ENCODE data around the gene PSMA5. TPM values are rescaled to one million over a fixed set of nuclear protein-coding genes. Genes with fewer than 3 reads are reported as not detected.

The PSMA5 gene
- total RNA-seq, 1 experiment from 2014 or later, result 150 TPM

- POLR2A ChIA-PET, result no interaction called here
- no peak overlapping the region for H3K27ac Mint-ChIP-seq
- CTCF ChIA-PET, result no interaction called here
- no peaks in the 10 kb centered on the region for H3K4me1 Mint-ChIP-seq
- DNase-seq (ENCODE audit: low spot score), result no peak
- no peak for ATAC-seq
- peaks cover 6% of the 10 kb centered on the region; the same call in 1 of the 2 replicates for H3K36me3 Mint-ChIP-seq
- H3K27me3 Mint-ChIP-seq (ENCODE audit: low read depth), result peaks cover 4% of the 10 kb centered on the region
- TF ChIP-seq NFYB (CRISPR knock-in tag; conservative IDR thresholded peaks at IDR 0.05; ENCODE audit: low read depth), result no peak
- TF ChIP-seq ZNF232 (CRISPR knock-in tag; IDR thresholded peaks at IDR 0.05), result no peak
- no peak for TF ChIP-seq ARID4B (CRISPR knock-in tag; IDR thresholded peaks at IDR 0.05; ENCODE audit: borderline replicate concordance)
- no peak for TF ChIP-seq ESRRA (CRISPR knock-in tag; IDR thresholded peaks at IDR 0.05; ENCODE audit: borderline replicate concordance)
- TF ChIP-seq ZNF263 (CRISPR knock-in tag; IDR thresholded peaks at IDR 0.05; ENCODE audit: low read depth), result no peak
- no peak for TF ChIP-seq HMGXB4 (CRISPR knock-in tag; IDR thresholded peaks at IDR 0.05)
- H3K4me3 Mint-ChIP-seq, result no peak overlapping the region
- peaks cover 37% of the 10 kb centered on the region for H3K9me3 Mint-ChIP-seq
Observed at GRCh38 chr1:109433322-109433721, 7.1 kb upstream of the PSMA5 start.

- H3K27me3 Mint-ChIP-seq (ENCODE audit: low read depth), result peaks cover 4% of the 10 kb centered on the region
- DNase-seq (ENCODE audit: low spot score) (no peak), ATAC-seq (no peak)
- ChIA-PET POLR2A (no interaction called here), CTCF (no interaction called here)
- no peak overlapping the region for H3K4me3 Mint-ChIP-seq
- peaks cover 4% of the 10 kb centered on the region for H3K4me1 Mint-ChIP-seq
- H3K9me3 Mint-ChIP-seq, result peaks cover 37% of the 10 kb centered on the region
- H3K36me3 Mint-ChIP-seq, result peaks cover 6% of the 10 kb centered on the region; the same call in 1 of the 2 replicates
- no peak for TF ChIP-seq ZNF416 (CRISPR knock-in tag; IDR thresholded peaks at IDR 0.05)
- no peak for TF ChIP-seq ZBTB21 (CRISPR knock-in tag; IDR thresholded peaks at IDR 0.05; ENCODE audit: borderline replicate concordance)
- TF ChIP-seq FOXP1 (CRISPR knock-in tag; IDR thresholded peaks at IDR 0.05; ENCODE audit: borderline replicate concordance), result no peak
- no peak overlapping the region for H3K27ac Mint-ChIP-seq
Observed at GRCh38 chr1:109432336-109432735, 6.1 kb upstream of the PSMA5 start.

GRCh38 chr1:109427171-109427467, 871 bp upstream of the PSMA5 start:
- H3K9me3 Mint-ChIP-seq, result no peaks in the 10 kb centered on the region
- peaks cover 27% of the 10 kb centered on the region for H3K4me1 Mint-ChIP-seq

More at GRCh38 chr1:109427171-109427467, 871 bp upstream of the PSMA5 start:
- no peaks in the 10 kb centered on the region for H3K36me3 Mint-ChIP-seq
- ChIA-PET CTCF (interaction anchor here (0.6 to 2.8 kb wide), 9 partner anchors 29 to 188 kb away, joined by 3 to 15 read pairs (median 4); partner anchors contain the start of genes ATXN7L2, CYB561D1, PSRC1 and SORT1), POLR2A (interaction anchor here (1.9 to 2.2 kb wide), 2 partner anchors 56 to 58 kb away, joined by 8 to 15 read pairs; partner anchors contain the start of gene ATXN7L2)
- no peak for TF ChIP-seq AFF4 (CRISPR knock-in tag; IDR thresholded peaks at IDR 0.05; ENCODE audit: borderline replicate concordance)
- peak overlapping the region; percentile 75 for H3K27ac Mint-ChIP-seq
- DNase-seq (ENCODE audit: low spot score) (no peak), ATAC-seq (no peak)
- peak overlapping the region; percentile 88 for H3K4me3 Mint-ChIP-seq
- no peaks in the 10 kb centered on the region for H3K27me3 Mint-ChIP-seq (ENCODE audit: low read depth)

All from WTC11 (cell line).